Measurements from ENCODE around the gene EXOSC5.
A peak's percentile ranks its signal among the peaks of the same experiment; 100 is the strongest.
"Not testable (repeated sequence)": the region's sequence is repeated elsewhere in the genome, so short reads cannot be mapped to it uniquely, and the experiment has no call there.

The EXOSC5 gene

DNA sequence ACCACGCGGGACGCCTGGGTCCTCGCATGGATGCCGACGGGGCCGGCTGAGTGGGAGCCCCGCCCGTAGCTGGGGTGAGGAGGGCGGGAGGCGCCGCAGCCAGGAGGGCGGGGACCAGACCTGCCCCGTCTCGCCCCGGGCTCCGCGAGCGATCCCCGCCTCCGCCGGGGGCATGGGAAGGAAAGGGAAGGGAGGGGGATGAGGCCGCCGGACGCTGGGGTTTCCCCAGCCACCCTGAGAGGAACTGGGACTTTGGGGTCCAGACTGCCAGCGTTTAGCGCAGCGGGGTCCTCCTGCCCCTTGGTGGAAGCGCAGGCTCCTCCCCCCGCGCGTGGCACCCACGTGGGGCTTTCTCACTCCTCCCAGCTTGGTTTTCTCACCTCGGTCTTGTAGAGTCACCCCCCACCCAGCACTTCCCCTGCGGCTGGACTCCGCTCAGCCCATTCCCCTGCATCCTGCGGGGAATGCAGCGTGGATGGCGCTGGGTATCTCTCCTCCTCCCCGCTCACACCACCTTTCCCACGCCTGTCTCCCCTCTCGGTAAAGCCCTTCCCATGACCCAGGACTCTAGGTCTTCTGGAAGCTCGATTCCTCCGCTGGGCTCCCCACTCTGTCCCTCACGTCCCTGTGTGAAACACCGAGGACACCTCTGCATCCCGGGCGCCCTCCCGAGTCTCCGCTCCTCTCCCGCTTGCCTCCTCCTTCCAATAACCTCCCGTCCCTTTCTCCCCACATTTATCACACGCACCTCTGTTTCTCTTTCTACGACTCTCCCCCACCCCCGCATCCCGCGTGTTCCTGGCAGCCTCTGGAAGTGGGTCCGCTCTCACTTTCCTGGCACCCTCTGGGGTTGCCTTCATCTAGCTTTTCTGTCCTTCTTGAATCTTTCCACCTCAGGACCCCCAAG, 45.6 kb downstream of the EXOSC5 start:
- H3K4me3 ChIP-seq (ENCODE audit: low read depth, low read length), result peak overlapping the region; percentile 79
- DNase-seq (ENCODE audit: low read depth), result peak; percentile 62
- no peak for TF ChIP-seq MYC (IDR thresholded peaks at IDR 0.05; ENCODE audit: low read depth, low read length)
- TF ChIP-seq, protein P1, sequence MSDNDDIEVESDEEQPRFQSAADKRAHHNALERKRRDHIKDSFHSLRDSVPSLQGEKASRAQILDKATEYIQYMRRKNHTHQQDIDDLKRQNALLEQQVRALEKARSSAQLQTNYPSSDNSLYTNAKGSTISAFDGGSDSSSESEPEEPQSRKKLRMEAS (IDR thresholded peaks at IDR 0.05; ENCODE audit: low read depth, low read length), result peak; percentile 63; the same call in 1 of the 2 replicates

DNA sequence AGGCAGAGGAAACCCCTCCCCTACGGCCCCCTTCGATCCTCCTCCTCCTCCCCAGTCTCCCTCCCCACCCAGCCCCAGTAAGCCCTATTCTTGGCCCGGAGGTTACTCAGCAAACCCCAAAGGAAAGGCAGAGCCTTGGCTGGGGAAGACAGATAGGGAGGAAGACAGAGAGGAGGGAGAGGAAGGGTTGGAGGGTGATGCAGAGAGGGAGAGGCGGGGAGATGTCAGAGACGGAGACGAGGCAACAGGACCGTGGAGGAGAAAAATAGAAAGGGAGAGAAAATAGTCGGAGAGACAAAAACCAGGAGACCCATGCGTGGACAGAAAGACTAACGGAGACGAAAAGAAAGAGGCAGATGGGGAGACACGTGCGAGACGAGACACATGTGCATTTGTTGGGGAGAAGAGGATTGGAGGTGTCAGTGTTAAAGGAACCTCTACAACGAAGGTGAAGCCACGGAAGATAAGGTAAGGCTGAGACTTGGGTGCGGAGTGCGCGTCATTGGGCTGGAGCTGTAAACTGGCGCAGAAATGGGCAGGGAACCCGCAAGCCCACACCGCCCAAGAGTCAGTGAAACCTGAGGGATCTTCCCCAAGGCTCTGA, 46.3 kb downstream of the EXOSC5 start:
- peak overlapping the region; percentile 79 for H3K4me3 ChIP-seq (ENCODE audit: low read depth, low read length)
- no peak for DNase-seq (ENCODE audit: low read depth)
- TF ChIP-seq POLR2A (IDR thresholded peaks at IDR 0.05; ENCODE audit: extremely low read depth, insufficient read length) (no peak), MYC (IDR thresholded peaks at IDR 0.05; ENCODE audit: low read depth, low read length) (no peak)
- TF ChIP-seq, protein P2, sequence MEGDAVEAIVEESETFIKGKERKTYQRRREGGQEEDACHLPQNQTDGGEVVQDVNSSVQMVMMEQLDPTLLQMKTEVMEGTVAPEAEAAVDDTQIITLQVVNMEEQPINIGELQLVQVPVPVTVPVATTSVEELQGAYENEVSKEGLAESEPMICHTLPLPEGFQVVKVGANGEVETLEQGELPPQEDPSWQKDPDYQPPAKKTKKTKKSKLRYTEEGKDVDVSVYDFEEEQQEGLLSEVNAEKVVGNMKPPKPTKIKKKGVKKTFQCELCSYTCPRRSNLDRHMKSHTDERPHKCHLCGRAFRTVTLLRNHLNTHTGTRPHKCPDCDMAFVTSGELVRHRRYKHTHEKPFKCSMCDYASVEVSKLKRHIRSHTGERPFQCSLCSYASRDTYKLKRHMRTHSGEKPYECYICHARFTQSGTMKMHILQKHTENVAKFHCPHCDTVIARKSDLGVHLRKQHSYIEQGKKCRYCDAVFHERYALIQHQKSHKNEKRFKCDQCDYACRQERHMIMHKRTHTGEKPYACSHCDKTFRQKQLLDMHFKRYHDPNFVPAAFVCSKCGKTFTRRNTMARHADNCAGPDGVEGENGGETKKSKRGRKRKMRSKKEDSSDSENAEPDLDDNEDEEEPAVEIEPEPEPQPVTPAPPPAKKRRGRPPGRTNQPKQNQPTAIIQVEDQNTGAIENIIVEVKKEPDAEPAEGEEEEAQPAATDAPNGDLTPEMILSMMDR (IDR thresholded peaks at IDR 0.05; ENCODE audit: low read depth, low read length), result no peak
- TF ChIP-seq, protein P1 (IDR thresholded peaks at IDR 0.05; ENCODE audit: low read depth, low read length), result no peak

DNA sequence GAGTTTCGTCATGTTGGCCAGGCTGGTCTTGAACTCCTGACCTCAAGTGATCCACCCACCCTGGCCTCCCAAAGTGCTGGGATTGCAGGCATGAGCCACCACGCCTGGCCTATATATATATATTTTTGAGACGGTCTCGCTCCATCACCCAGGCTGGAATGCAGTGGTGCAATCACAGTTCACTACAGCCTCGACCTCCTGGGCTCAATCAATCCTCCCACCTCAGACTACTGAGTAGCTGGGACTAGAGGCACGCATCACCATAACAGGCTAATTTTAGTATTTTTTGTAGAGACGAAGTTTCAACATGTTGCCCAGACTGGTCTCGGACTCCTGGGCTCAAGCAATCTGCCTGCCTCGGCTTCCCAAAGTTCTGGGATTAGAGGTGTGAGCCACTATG, 50.2 kb downstream of the EXOSC5 start:
- DNase-seq (ENCODE audit: low read depth); H3K4me3 ChIP-seq (ENCODE audit: low read depth, low read length): not testable (repeated sequence)

DNA sequence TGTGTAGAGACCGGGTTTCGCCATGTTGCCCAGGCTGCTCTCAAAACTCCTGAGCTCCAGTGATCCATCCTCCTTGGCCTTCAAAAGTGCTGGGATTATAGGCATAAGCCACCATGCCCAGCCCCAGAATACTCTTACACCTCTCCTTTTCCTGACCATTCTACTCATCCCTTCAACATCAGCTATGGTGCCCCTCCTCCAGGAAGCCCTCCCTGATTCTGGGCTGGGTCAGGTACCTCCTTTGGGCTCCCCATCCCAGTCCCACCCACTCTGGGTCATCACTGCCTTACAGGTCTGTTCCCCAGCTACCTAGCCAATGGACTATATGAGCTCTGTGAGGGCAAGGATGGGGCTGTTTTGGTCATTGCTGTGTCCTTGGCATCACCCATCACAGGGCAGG, 53.0 kb downstream of the EXOSC5 start:
- no peak for DNase-seq (ENCODE audit: low read depth)
- no peak overlapping the region for H3K4me3 ChIP-seq (ENCODE audit: low read depth, low read length)
- TF ChIP-seq, protein P1 (IDR thresholded peaks at IDR 0.05; ENCODE audit: low read depth, low read length), result no peak
- TF ChIP-seq, protein P2 (IDR thresholded peaks at IDR 0.05; ENCODE audit: low read depth, low read length), result no peak
- TF ChIP-seq POLR2A (IDR thresholded peaks at IDR 0.05; ENCODE audit: extremely low read depth, insufficient read length) (no peak), MYC (IDR thresholded peaks at IDR 0.05; ENCODE audit: low read depth, low read length) (no peak)

DNA sequence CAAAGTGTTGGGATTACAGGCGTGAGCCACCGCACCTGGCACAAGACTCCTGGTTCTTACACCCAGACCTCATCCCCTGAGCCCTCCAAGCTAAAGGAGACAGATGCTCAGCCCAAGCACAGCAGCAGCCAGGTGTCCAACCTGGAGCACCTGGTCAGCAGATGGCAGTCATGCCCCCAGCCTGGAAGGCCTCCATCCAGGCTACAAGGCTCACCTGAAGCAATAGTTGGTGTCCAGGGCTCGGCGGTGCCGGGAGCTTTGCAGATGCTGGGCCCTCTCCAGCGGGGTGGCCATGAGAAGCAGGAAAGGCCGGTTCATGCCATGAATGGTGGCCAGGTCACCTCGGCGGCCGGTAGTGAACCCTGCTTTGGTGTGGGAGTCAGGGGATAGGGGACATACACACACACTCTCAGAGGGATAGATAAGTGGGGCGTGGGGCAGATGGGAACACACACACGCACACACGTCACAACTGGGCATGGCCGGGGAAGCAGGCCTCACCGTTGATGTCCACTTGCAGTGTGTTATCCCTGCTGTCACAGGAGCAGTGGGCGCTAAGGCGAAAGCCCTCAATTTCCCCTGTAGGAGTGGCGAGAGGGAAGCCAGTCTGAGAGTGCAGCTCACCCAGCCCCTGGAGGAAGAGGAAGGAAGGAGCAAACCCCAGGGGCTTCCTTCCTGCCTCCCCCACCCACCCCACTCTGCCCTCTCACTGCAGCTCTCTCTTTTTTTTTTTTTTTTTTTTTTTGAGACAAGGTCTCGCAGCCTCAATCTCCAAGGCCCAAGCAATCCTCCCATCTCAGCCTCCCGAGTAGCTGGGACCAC, 55.3 kb downstream of the EXOSC5 start:
- DNase-seq (ENCODE audit: low read depth), result no peak
- no peak overlapping the region for H3K4me3 ChIP-seq (ENCODE audit: low read depth, low read length)
- no peak for TF ChIP-seq POLR2A (IDR thresholded peaks at IDR 0.05; ENCODE audit: extremely low read depth, insufficient read length)
- TF ChIP-seq MYC (IDR thresholded peaks at IDR 0.05; ENCODE audit: low read depth, low read length), result no peak
- TF ChIP-seq, protein P2 (IDR thresholded peaks at IDR 0.05; ENCODE audit: low read depth, low read length), result no peak
- TF ChIP-seq, protein P1 (IDR thresholded peaks at IDR 0.05; ENCODE audit: low read depth, low read length), result no peak

DNA sequence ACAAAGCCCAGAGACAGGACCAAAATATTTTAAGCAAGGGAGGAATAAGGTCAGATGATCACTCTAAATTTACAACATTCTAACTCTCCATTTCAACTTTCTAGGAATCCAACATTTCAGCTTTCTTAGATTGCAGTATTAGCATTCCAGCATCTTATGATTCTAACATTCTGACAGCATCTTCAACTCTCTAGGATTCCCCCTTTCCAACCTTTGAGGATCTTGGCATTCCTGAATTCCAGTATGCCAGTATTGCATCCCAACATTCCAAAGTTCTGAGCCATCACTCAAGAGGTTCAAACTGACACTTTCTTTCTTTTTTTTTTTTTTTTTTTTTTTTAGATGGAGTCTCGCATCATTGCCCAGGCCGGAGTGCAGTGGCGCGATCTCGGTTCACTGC, 57.2 kb downstream of the EXOSC5 start:
- no peak overlapping the region for H3K4me3 ChIP-seq (ENCODE audit: low read depth, low read length)
- TF ChIP-seq MYC (IDR thresholded peaks at IDR 0.05; ENCODE audit: low read depth, low read length) (no peak), POLR2A (IDR thresholded peaks at IDR 0.05; ENCODE audit: extremely low read depth, insufficient read length) (no peak)
- TF ChIP-seq, protein P1 (IDR thresholded peaks at IDR 0.05; ENCODE audit: low read depth, low read length), result no peak
- TF ChIP-seq, protein P2 (IDR thresholded peaks at IDR 0.05; ENCODE audit: low read depth, low read length), result no peak
- DNase-seq (ENCODE audit: low read depth), result no peak
